Measurements from ENCODE around the gene RASA3.
"Not testable (repeated sequence)": the region's sequence is repeated elsewhere in the genome, so short reads cannot be mapped to it uniquely, and the experiment has no call there.

RASA3 gene

GRCh38 chr13:114076329-114077090 lies 55.9 kb downstream of the RASA3 start:
- no peaks in the 10 kb centered on the region for H3K4me1 ChIP-seq (ENCODE audit: low read length)
- TF ChIP-seq CTCF (IDR thresholded peaks at IDR 0.05; ENCODE audit: low read length) (no peak), EZH2 (optimal IDR thresholded peaks at IDR 0.05; ENCODE audit: low read depth, low read length) (no peak), EZH2phosphoT487 (IDR thresholded peaks at IDR 0.05; ENCODE audit: low read length) (no peak)
- no peak for DNase-seq
- no peak overlapping the region for H3K9ac ChIP-seq (ENCODE audit: low read length)
- peaks cover 89% of the 10 kb centered on the region for H3K79me2 ChIP-seq (ENCODE audit: low read length)
- no peak overlapping the region for H3K4me3 ChIP-seq (ENCODE audit: low read length)
- H2AFZ ChIP-seq (ENCODE audit: low read length), result no peak overlapping the region
- H3K9me3 ChIP-seq (replicated peaks; ENCODE audit: insufficient read depth, low read length), result no peaks in the 10 kb centered on the region
- 0 out of 2 replicates have a peak, but pooled peaks cover 2% of the 10 kb centered on the region for H3F3A ChIP-seq (ENCODE audit: insufficient read depth, low read length)
- H3K36me3 ChIP-seq (replicated peaks; ENCODE audit: insufficient read depth, low read length), result 0 out of 2 replicates have a peak, but pooled peaks cover 7% of the 10 kb centered on the region
- no peak overlapping the region for H3K27ac ChIP-seq (ENCODE audit: low read length)
- no peaks in the 10 kb centered on the region for H3K27me3 ChIP-seq (replicated peaks; ENCODE audit: insufficient read depth, low read length)
- no peaks in the 10 kb centered on the region for H3K9me2 ChIP-seq (replicated peaks; ENCODE audit: insufficient read depth, low read length)
- no peak overlapping the region for H3K4me2 ChIP-seq (ENCODE audit: low read depth, low read length)
- no peaks in the 10 kb centered on the region for H4K20me1 ChIP-seq (ENCODE audit: insufficient read depth, low read length)

- not testable (repeated sequence) for H3K9me3 ChIP-seq (replicated peaks; ENCODE audit: insufficient read depth, low read length); H3K36me3 ChIP-seq (replicated peaks; ENCODE audit: insufficient read depth, low read length); H3K9me2 ChIP-seq (replicated peaks; ENCODE audit: insufficient read depth, low read length); H3F3A ChIP-seq (ENCODE audit: insufficient read depth, low read length); H4K20me1 ChIP-seq (ENCODE audit: insufficient read depth, low read length); H3K9ac ChIP-seq (ENCODE audit: low read length); DNase-seq; H3K27ac ChIP-seq (ENCODE audit: low read length); H3K4me1 ChIP-seq (ENCODE audit: low read length); H3K4me3 ChIP-seq (ENCODE audit: low read length); H3K4me2 ChIP-seq (ENCODE audit: low read depth, low read length); H3K27me3 ChIP-seq (replicated peaks; ENCODE audit: insufficient read depth, low read length); H2AFZ ChIP-seq (ENCODE audit: low read length)
- peaks cover 88% of the 10 kb centered on the region for H3K79me2 ChIP-seq (ENCODE audit: low read length)
Observed at GRCh38 chr13:114075811-114076210, 56.6 kb downstream of the RASA3 start.

DNA sequence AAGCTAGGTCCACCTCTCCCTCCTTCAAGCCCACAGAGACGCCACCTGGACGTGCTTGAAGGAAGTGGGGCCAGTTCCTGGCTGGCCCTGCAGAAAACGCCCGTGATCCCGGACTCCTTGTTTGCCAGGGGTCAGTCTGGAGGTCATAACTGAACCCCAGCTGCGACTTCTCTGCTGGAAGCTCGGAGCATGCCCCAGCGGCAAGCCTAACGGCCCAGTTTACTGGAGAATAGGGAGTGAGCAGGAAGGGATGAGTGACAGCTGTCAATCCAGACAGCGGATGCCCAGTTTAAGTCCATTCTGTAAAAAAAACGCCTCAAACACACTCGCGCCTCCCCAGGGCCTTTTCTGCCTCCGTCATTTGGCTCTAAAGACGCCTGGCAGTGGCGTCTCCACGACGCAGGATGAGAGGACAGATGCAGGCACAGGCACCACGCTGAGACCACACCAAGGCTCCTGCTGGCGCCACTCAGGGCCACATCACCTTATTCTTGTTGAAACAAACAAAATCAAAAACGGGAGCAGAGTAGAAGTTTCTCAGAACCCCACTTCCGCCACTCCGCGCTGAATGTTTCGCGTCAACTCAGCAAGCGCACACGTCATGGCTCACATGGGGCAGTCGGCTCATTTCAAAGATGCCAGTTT lies 57.6 kb downstream of the RASA3 start:
- Histone ChIP-seq H3K27ac (ENCODE audit: low read length) (no peak overlapping the region), H3K27me3 (replicated peaks; ENCODE audit: insufficient read depth, low read length) (no peaks in the 10 kb centered on the region), H3K4me2 (ENCODE audit: low read depth, low read length) (no peak overlapping the region), H3K4me3 (ENCODE audit: low read length) (no peak overlapping the region), H3K4me1 (ENCODE audit: low read length) (no peaks in the 10 kb centered on the region), H3K79me2 (ENCODE audit: low read length) (peaks cover 82% of the 10 kb centered on the region), H3K9me3 (replicated peaks; ENCODE audit: insufficient read depth, low read length) (no peaks in the 10 kb centered on the region), H3K9ac (ENCODE audit: low read length) (no peak overlapping the region), H3F3A (ENCODE audit: insufficient read depth, low read length) (0 out of 2 replicates have a peak, but pooled peaks cover 8% of the 10 kb centered on the region), H3K36me3 (replicated peaks; ENCODE audit: insufficient read depth, low read length) (0 out of 2 replicates have a peak, but pooled peaks cover 7% of the 10 kb centered on the region), H2AFZ (ENCODE audit: low read length) (no peak overlapping the region), H3K9me2 (replicated peaks; ENCODE audit: insufficient read depth, low read length) (no peaks in the 10 kb centered on the region), H4K20me1 (ENCODE audit: insufficient read depth, low read length) (no peaks in the 10 kb centered on the region)
- TF ChIP-seq CTCF (IDR thresholded peaks at IDR 0.05; ENCODE audit: low read length), result no peak
- no peak for TF ChIP-seq EZH2phosphoT487 (IDR thresholded peaks at IDR 0.05; ENCODE audit: low read length)
- no peak for DNase-seq

Data from MM.1S (cell line).